GM13976 (cell line): ENCODE measurements around the gene CACNG4.

Experiments used
- DNase-seq: peaks from one replicate; pipeline ENCODE4 v3.0.0; 2012; ENCODE audit warnings: low spot score
- CTCF ChIP-seq: IDR thresholded peaks from 2 replicates; pipeline ENCODE4 v1.5.1; 2012; ENCODE audit warnings: borderline replicate concordance, mild to moderate bottlenecking; ENCODE audit not compliant: insufficient read depth; ENCODE audit errors: extremely low read depth, missing control alignments, control extremely low read depth
- in situ Hi-C: fragments of 300-500 bp; cut with MboI; formaldehyde crosslinking; loops from one replicate; pipeline ENCODE4 v1.12.0; 2022; ENCODE audit warnings: low sequenced_read_pairs, mixed read lengths, inconsistent platforms; ENCODE audit not compliant: unreplicated experiment

Gene CACNG4

GRCh38 chr17:66963909-66964771, at the start of gene CACNG4:
Gene CACNG4, plus strand, starts transcription at chr17:66964707. Its CDS starts 205 bp downstream, at chr17:66964912.
- in situ Hi-C loops = no loop called here
- DNase-seq = no peak
- no peak for TF ChIP-seq CTCF

GRCh38 chr17:66915204-66915611, 49.3 kb upstream of the CACNG4 start:
- in situ Hi-C loops = no loop called here
- DNase-seq = no peak

GRCh38 chr17:66915792-66916191, 48.7 kb upstream of the CACNG4 start:
- no peak for TF ChIP-seq CTCF
- in situ Hi-C loops = no loop called here
- DNase-seq = no peak

More at GRCh38 chr17:66915204-66915611, 49.3 kb upstream of the CACNG4 start:
- TF ChIP-seq CTCF = no peak

GRCh38 chr17:66916946-66917345, 47.6 kb upstream of the CACNG4 start:
- DNase-seq = no peak
- in situ Hi-C loops = no loop called here
- TF ChIP-seq CTCF = no peak

- TF ChIP-seq CTCF = no peak
- DNase-seq = no peak
- in situ Hi-C loops = no loop called here
These were observed 45.6 kb upstream of the CACNG4 start for GRCh38 chr17:66918896-66919295.

- TF ChIP-seq CTCF = no peak
- DNase-seq = no peak
- in situ Hi-C loops = no loop called here
These were observed 44.1 kb upstream of the CACNG4 start for GRCh38 chr17:66920435-66920834.

GRCh38 chr17:66920950-66921349, 43.6 kb upstream of the CACNG4 start:
- in situ Hi-C loops = no loop called here
- TF ChIP-seq CTCF = no peak
- DNase-seq = no peak
